NB4 (cell line): ENCODE data around the gene SEL1L3.

Experiments used
- CTCF ChIP-seq: IDR thresholded peaks from one replicate; pipeline ENCODE4 v1.5.1; 2012; ENCODE audit warnings: low read depth, low read length
- MYC ChIP-seq: IDR thresholded peaks from 2 replicates; pipeline ENCODE4 v1.6.1; 2011; ENCODE audit warnings: low read depth, low read length
- POLR2A ChIP-seq: IDR thresholded peaks from 2 replicates; pipeline ENCODE4 v1.6.1; 2011; ENCODE audit warnings: mild to moderate bottlenecking; ENCODE audit not compliant: insufficient read length; ENCODE audit errors: extremely low read depth
- TF ChIP-seq, protein P1 (sequence below): IDR thresholded peaks from 2 replicates; pipeline ENCODE4 v1.6.1; 2011; ENCODE audit warnings: low read depth, low read length

DNA sequence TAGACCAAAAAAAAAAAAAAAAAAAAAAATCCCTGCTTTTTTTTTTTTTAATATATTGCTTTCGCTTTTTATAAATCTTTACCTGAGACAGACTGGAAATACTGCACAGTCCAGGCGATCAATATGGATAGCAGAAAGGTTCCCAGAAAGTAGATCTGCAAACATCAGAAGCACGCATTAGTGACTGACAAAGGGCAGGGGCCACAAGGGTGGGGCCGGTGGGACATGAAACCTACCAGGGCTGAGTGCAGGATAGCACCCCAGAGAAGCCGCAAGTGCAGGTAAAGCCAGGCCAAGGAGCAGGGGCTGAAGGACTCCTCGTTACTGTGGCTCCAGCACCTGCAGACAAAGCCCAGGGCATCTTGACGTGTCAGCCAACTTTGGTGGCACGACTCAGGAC is 105.3 kb downstream of the SEL1L3 start:
- TF ChIP-seq MYC: no peak
- no peak for TF ChIP-seq CTCF
- TF ChIP-seq POLR2A: no peak
- TF ChIP-seq, protein P1, sequence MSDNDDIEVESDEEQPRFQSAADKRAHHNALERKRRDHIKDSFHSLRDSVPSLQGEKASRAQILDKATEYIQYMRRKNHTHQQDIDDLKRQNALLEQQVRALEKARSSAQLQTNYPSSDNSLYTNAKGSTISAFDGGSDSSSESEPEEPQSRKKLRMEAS: no peak
